Transverse colon (tissue), 4 donors: Measurements from ENCODE around the gene ACOT11. TPM values are rescaled to one million over a fixed set of nuclear protein-coding genes. Genes with fewer than 3 reads are reported as not detected.
A peak's percentile ranks its signal among the peaks of the same experiment; 100 is the strongest.

Experiments
- DNase-seq: peaks from one replicate; pipeline ENCODE4 v3.0.0-alpha.2; 2019
- H3K27ac ChIP-seq, 4 donors: fragments of 200-600 bp; sonication (generic); 2 replicates each; pipeline ENCODE4 v1.5.1; 2016 to 2018; ENCODE audit warnings: inconsistent platforms in 4 of 4
- H3K27me3 ChIP-seq: fragments of 200-600 bp; sonication (generic); 2 replicates; pipeline ENCODE4 v1.5.1; 2017; ENCODE audit warnings: inconsistent platforms
- H3K36me3 ChIP-seq, 4 donors: fragments of 200-600 bp; sonication (generic); 2 replicates each; pipeline ENCODE4 v1.5.1; 2017 to 2019; ENCODE audit warnings: inconsistent platforms in 4 of 4
- H3K4me1 ChIP-seq, 4 donors: fragments of 200-600 bp; sonication (generic); 2 replicates each; pipeline ENCODE4 v1.5.1; 2017 to 2020; ENCODE audit warnings: inconsistent platforms in 4 of 4
- H3K4me3 ChIP-seq, 4 donors: fragments of 200-600 bp; sonication (generic); 1 replicate in 1 of 4; 2 replicates in 3 of 4; pipeline versions ENCODE4 v1.5.1 to v1.6.1; 2017 to 2019; ENCODE audit warnings: inconsistent platforms in 4 of 4
- H3K9me3 ChIP-seq, 2 donors: fragments of 200-600 bp; sonication (generic); 2 replicates each; pipeline ENCODE4 v1.5.1; 2017 to 2019; ENCODE audit warnings: inconsistent platforms in 2 of 2
- EP300 ChIP-seq: sonication (generic); formaldehyde crosslinking; IDR thresholded peaks from one replicate; pipeline ENCODE4 v1.6.1; 2017; ENCODE audit warnings: antibody characterized with exemption, low read depth
- POLR2A ChIP-seq: fragments of 450-650 bp; IDR thresholded peaks from one replicate; pipeline ENCODE4 v1.6.1; 2016; ENCODE audit warnings: antibody characterized with exemption, mild to moderate bottlenecking, moderate library complexity
- POLR2AphosphoS5 ChIP-seq, 3 donors: sonication (generic); formaldehyde crosslinking; IDR thresholded peaks; one replicate each; pipeline ENCODE4 v1.6.1; 2016; ENCODE audit warnings: antibody characterized with exemption in 3 of 3
- WGBS, 2 donors: methylation state at CpG; one replicate each; pipeline ENCODE4 v1.1.5; 2018; ENCODE audit warnings: low coverage in 1 of 2; 5-methylcytosine and 5-hydroxymethylcytosine counted together
- in situ Hi-C, 4 donors: fragments of 200-750 bp; cut with MboI; loops; one replicate each; pipeline versions ENCODE4 v1.15.0 to v1.15.1; 2017; ENCODE audit warnings: low sequenced_read_pairs in 3 of 4, low pct_ligation_motif_present in 1 of 4, low pct_unique_long_range_greater_than_20kb in 1 of 4
- intact Hi-C: fragments of 100-400 bp; cut with DNase I; formaldehyde crosslinking; loops from one replicate; pipeline ENCODE4 v1.15.1; 2023; ENCODE audit warnings: low total_unique reads
- total RNA-seq, 4 donors: library from RNA; depleted of rRNA; stranded (reverse); fragments of >200 nt; gene quantifications; one replicate each; pipeline ENCODE4 v1.1.0, GENCODE V29; 2016
- TF ChIP-seq, protein P1 (sequence below), 5 experiments: fragments of 200-600 bp in 3 of 5; fragments of 450-650 bp in 2 of 5; sonication (generic) in 3 of 5; IDR thresholded peaks; 1 replicate in 2 of 5; 2 replicates in 3 of 5; pipeline ENCODE4 v1.5.1; 2016 to 2017; ENCODE audit warnings: antibody characterized with exemption in 5 of 5, inconsistent platforms in 3 of 5, mild to moderate bottlenecking in 2 of 5, moderate library complexity in 1 of 5

The ACOT11 gene
- total RNA-seq, 4 donors from 2014 or later: 70.6 to 79.7 (median 75.3) TPM

DNA sequence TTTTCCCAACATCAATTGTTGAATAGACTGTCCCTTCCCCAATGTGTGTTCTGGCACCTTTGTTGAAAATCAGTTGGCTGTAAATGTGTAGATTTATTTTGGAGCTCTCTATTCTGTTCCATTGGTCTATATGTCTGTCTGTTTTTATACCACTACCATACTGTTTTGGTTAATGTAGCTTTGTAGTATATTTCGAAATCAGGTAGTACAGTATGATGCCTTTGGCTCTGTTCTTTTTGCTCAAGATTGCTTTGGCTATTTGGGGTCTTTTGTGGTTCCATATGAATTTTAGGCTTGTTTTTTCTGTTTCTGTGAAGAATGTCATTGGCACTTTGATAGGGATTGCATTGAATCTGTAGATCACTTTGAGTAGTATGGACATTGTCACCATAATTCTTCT lies 8.1 kb downstream of the ACOT11 start:
- no peak for DNase-seq
- TF ChIP-seq, protein P1, sequence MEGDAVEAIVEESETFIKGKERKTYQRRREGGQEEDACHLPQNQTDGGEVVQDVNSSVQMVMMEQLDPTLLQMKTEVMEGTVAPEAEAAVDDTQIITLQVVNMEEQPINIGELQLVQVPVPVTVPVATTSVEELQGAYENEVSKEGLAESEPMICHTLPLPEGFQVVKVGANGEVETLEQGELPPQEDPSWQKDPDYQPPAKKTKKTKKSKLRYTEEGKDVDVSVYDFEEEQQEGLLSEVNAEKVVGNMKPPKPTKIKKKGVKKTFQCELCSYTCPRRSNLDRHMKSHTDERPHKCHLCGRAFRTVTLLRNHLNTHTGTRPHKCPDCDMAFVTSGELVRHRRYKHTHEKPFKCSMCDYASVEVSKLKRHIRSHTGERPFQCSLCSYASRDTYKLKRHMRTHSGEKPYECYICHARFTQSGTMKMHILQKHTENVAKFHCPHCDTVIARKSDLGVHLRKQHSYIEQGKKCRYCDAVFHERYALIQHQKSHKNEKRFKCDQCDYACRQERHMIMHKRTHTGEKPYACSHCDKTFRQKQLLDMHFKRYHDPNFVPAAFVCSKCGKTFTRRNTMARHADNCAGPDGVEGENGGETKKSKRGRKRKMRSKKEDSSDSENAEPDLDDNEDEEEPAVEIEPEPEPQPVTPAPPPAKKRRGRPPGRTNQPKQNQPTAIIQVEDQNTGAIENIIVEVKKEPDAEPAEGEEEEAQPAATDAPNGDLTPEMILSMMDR (IDR thresholded peaks at IDR 0.05): no peak
- TF ChIP-seq POLR2AphosphoS5 (IDR thresholded peaks at IDR 0.05): no peak
- no peak for TF ChIP-seq EP300
- TF ChIP-seq POLR2A: no peak
- no peak overlapping the region for H3K27ac ChIP-seq
- no peaks in the 10 kb centered on the region for H3K27me3 ChIP-seq
- H3K4me3 ChIP-seq: no peak overlapping the region
- intact Hi-C loops (no loop called here), in situ Hi-C loops (no loop called here)
- 80 to 87% methylated on average over 1 of the region's 1 CpG for WGBS, 2 donors
- H3K9me3 ChIP-seq: peaks cover 0 to 5% of the 10 kb centered on the region in 2 donors
- H3K4me1 ChIP-seq: peaks cover 0 to 16% (median 3%) of the 10 kb centered on the region in 4 donors
- no peaks in the 10 kb centered on the region for H3K36me3 ChIP-seq

GRCh38 chr1:54557671-54558355 lies 9.8 kb downstream of the ACOT11 start:
- no peak overlapping the region for H3K27ac ChIP-seq
- intact Hi-C loops (no loop called here), in situ Hi-C loops (no loop called here)
- peaks cover 0 to 5% of the 10 kb centered on the region in 2 donors for H3K9me3 ChIP-seq
- H3K27me3 ChIP-seq: no peaks in the 10 kb centered on the region
- no peak for DNase-seq
- no peaks in the 10 kb centered on the region for H3K36me3 ChIP-seq
- TF ChIP-seq POLR2A (no peak), EP300 (peak; percentile 23)
- H3K4me3 ChIP-seq: no peak overlapping the region
- WGBS, 2 donors: 20 to 26% methylated on average over 5 of the region's 5 CpGs
- H3K4me1 ChIP-seq: peaks cover 0 to 16% (median 3%) of the 10 kb centered on the region in 4 donors

- Histone ChIP-seq H3K27me3 (no peaks in the 10 kb centered on the region), H3K27ac (no peak overlapping the region), H3K4me1 (peaks cover 0 to 18% (median 3%) of the 10 kb centered on the region in 4 donors), H3K4me3 (no peak overlapping the region), H3K9me3 (peaks cover 0 to 5% of the 10 kb centered on the region in 2 donors), H3K36me3 (no peaks in the 10 kb centered on the region)
- in situ Hi-C loops (no loop called here), intact Hi-C loops (no loop called here)
- TF ChIP-seq, protein P1 (IDR thresholded peaks at IDR 0.05): no peak
- TF ChIP-seq POLR2A (no peak), EP300 (no peak), POLR2AphosphoS5 (IDR thresholded peaks at IDR 0.05) (no peak)
- 74 to 100% methylated on average over 1 to 7 of the region's 7 CpGs for WGBS, 2 donors
- no peak for DNase-seq
Observed at GRCh38 chr1:54558434-54559030, 10.5 kb downstream of the ACOT11 start.

GRCh38 chr1:54559111-54559548 lies 11.1 kb downstream of the ACOT11 start:
- TF ChIP-seq POLR2A (no peak), POLR2AphosphoS5 (IDR thresholded peaks at IDR 0.05) (no peak), EP300 (no peak)
- TF ChIP-seq, protein P1 (IDR thresholded peaks at IDR 0.05): no peak
- peaks cover 0 to 5% of the 10 kb centered on the region in 2 donors for H3K9me3 ChIP-seq
- intact Hi-C loops: no loop called here
- H3K27ac ChIP-seq: no peak overlapping the region
- H3K4me3 ChIP-seq: no peak overlapping the region
- WGBS, 2 donors: 80% methylated on average over 9 of the region's 9 CpGs; no CpG with 5 or more reads in 1 of the 2 donors
- DNase-seq: no peak
- H3K36me3 ChIP-seq: no peaks in the 10 kb centered on the region
- peaks cover 0 to 24% (median 6%) of the 10 kb centered on the region in 4 donors for H3K4me1 ChIP-seq
- in situ Hi-C loops: no loop called here
- no peaks in the 10 kb centered on the region for H3K27me3 ChIP-seq
